HepG2 (cell line): Measurements from ENCODE around the gene PJA1. TPM values are rescaled to one million over a fixed set of nuclear protein-coding genes. Genes with fewer than 3 reads are reported as not detected.

Experiments
- ATAC-seq: fragments of 200-7000 bp; cut with Tn5 transposase; 3 replicates; pipeline ENCODE4 v1.9.1; 2020; ENCODE audit warnings: mild to moderate bottlenecking, moderate library complexity
- BruUV-seq: library from RNA; stranded (reverse); fragments of 400-500 nt; replicated peaks from 2 replicates; lab custom pipeline; 2021; lab: Mats Ljungman, UMichigan
- CTCF ChIA-PET: fragments of 300-600 bp; formaldehyde crosslinking; extraction: SDS; loops from one replicate; lab custom pipeline; 2021; ENCODE audit warnings: low total read pairs, inconsistent platforms, low intra/inter-chr PET ratio; lab: Yijun Ruan, JAX
- POLR2A ChIA-PET: fragments of 350-600 bp; sonication (Branson Sonifier 250); formaldehyde crosslinking; loops from one replicate; lab custom pipeline; 2020; ENCODE audit warnings: antibody characterized with exemption, inconsistent platforms; lab: Yijun Ruan, JAX
- DNase-seq: peaks from one replicate; pipeline ENCODE4 v3.0.0-alpha.2; 2015; ENCODE audit warnings: low spot score
- FAIRE-seq: peaks from 3 replicates; lab custom pipeline; 2011; peaks lifted over from hg19 to GRCh38; lab: Jason Lieb, UNC
- H2AFZ ChIP-seq: one replicate; pipeline ENCODE4 v1.6.1; 2011; ENCODE audit warnings: low read length, inconsistent platforms
- H3K27ac ChIP-seq: fragments of 300-600 bp; 3 replicates; pipeline ENCODE4 v1.8.0; 2011; ENCODE audit warnings: mixed run types, mild to moderate bottlenecking, mixed read lengths, low read length, inconsistent platforms; ENCODE audit not compliant: insufficient read depth; ENCODE audit errors: extremely low read length
- H3K27me3 ChIP-seq, 2 experiments: fragments of 200-600 bp in 1 of 2; 2 replicates in 1 of 2; 3 replicates in 1 of 2; pipeline versions ENCODE4 v1.6.0 to v1.8.0; 2011; ENCODE audit warnings: low read length in 2 of 2, mild to moderate bottlenecking in 2 of 2, moderate library complexity in 2 of 2, inconsistent platforms in 1 of 2; ENCODE audit not compliant: insufficient read depth in 2 of 2, control insufficient read depth in 1 of 2
- H3K36me3 ChIP-seq, 2 experiments: fragments of 200-600 bp in 1 of 2; replicated peaks in 1 of 2; 2 replicates in 1 of 2; 3 replicates in 1 of 2; pipeline versions ENCODE4 v1.5.1 to v1.8.0; 2011; ENCODE audit warnings: low read length in 2 of 2, inconsistent platforms in 1 of 2; ENCODE audit not compliant: insufficient read depth in 2 of 2, control insufficient read depth in 1 of 2
- H3K4me1 ChIP-seq: 2 replicates; pipeline ENCODE4 v1.5.1; 2012; ENCODE audit warnings: low read length, inconsistent platforms; ENCODE audit not compliant: insufficient read depth
- H3K4me2 ChIP-seq: 2 replicates; pipeline ENCODE4 v1.6.0; 2011; ENCODE audit warnings: low read depth, low read length, inconsistent platforms
- H3K4me3 ChIP-seq, 3 experiments: fragments of 200-600 bp in 1 of 3; sonication (generic), shearing (Covaris generic) in 1 of 3; replicated peaks in 1 of 3; 2 replicates each; pipeline ENCODE4 v1.5.1; 2011 to 2016; ENCODE audit warnings: low read length in 3 of 3, inconsistent platforms in 2 of 3, low read depth in 2 of 3, mild to moderate bottlenecking in 2 of 3, control low read depth in 1 of 3, mixed read lengths in 1 of 3; ENCODE audit not compliant: insufficient read depth in 1 of 3
- H3K79me2 ChIP-seq: one replicate; pipeline ENCODE4 v1.6.1; 2011; ENCODE audit warnings: low read length, inconsistent platforms; ENCODE audit not compliant: insufficient read depth
- H3K9ac ChIP-seq: 2 replicates; pipeline ENCODE4 v1.6.0; 2011; ENCODE audit warnings: mild to moderate bottlenecking, low read depth, low read length, inconsistent platforms; ENCODE audit not compliant: insufficient read depth
- H3K9me3 ChIP-seq: 2 replicates; pipeline ENCODE4 v1.5.1; 2012; ENCODE audit warnings: mild to moderate bottlenecking, low read length
- H4K20me1 ChIP-seq: 2 replicates; pipeline ENCODE4 v1.6.0; 2011; ENCODE audit warnings: inconsistent platforms, mild to moderate bottlenecking, low read length, moderate library complexity; ENCODE audit not compliant: insufficient read depth
- ATF1 ChIP-seq: IDR thresholded peaks from 2 replicates; pipeline ENCODE4 v1.6.1; 2016; ENCODE audit warnings: mild to moderate bottlenecking, control low read depth
- DNMT3B ChIP-seq: conservative IDR thresholded peaks from 2 replicates; pipeline ENCODE4 v1.6.1; 2016; ENCODE audit warnings: missing biosample characterization, control low read depth
- SMC3 ChIP-seq: IDR thresholded peaks from 2 replicates; pipeline ENCODE4 v1.6.1; 2011; ENCODE audit warnings: low read length, improper control_type of control experiment
- STAG1 ChIP-seq: sonication (generic); formaldehyde crosslinking; IDR thresholded peaks from 2 replicates; pipeline ENCODE4 v1.4.0; 2020; ENCODE audit warnings: missing genetic modification reagents
- U2AF2 ChIP-seq: fragments of 200-400 bp; formaldehyde crosslinking; IDR thresholded peaks from 2 replicates; pipeline ENCODE4 v1.6.1; 2017; ENCODE audit warnings: low read depth, mild to moderate bottlenecking, low read length
- XRCC5 ChIP-seq: fragments of 200-400 bp; formaldehyde crosslinking; optimal IDR thresholded peaks from 2 replicates; pipeline ENCODE3; 2017; ENCODE audit warnings: mild to moderate bottlenecking, low read length
- ZNF629 ChIP-seq: sonication (generic); formaldehyde crosslinking; conservative IDR thresholded peaks from 2 replicates; pipeline ENCODE4 v1.5.0; 2020; ENCODE audit warnings: missing genetic modification reagents
- ZNF703 ChIP-seq: sonication (generic); formaldehyde crosslinking; IDR thresholded peaks from 2 replicates; pipeline ENCODE4 v1.5.1; 2020; ENCODE audit warnings: missing genetic modification reagents, mild to moderate bottlenecking, moderate library complexity, borderline replicate concordance
- ZNF891 ChIP-seq: sonication (generic); formaldehyde crosslinking; IDR thresholded peaks from 2 replicates; pipeline ENCODE4 v1.5.0; 2020; ENCODE audit warnings: mild to moderate bottlenecking, missing genetic modification reagents
- WGBS: methylation state at CpG from one replicate; pipeline ENCODE4 v1.1.6; 2017; ENCODE audit warnings: low lambda C conversion rate; 5-methylcytosine and 5-hydroxymethylcytosine counted together
- in situ Hi-C: cut with HindIII; loops from 2 replicates; pipeline ENCODE4 v1.10.0; 2017; ENCODE audit warnings: low pct_unique_long_range_greater_than_20kb; ENCODE audit not compliant: extremely low pct_ligation_motif_present
- intact Hi-C: fragments of 100-400 bp; cut with micrococcal nuclease; formaldehyde crosslinking; loops from one replicate; pipeline ENCODE4 v1.10.0; 2022; ENCODE audit not compliant: unreplicated experiment
- polyA plus RNA-seq, 8 experiments: library from polyadenylated mRNA; depleted of rRNA in 3 of 8; stranded (reverse) in 7 of 8; unstranded in 1 of 8; fragments of >200 nt; fragmentation: Illumina TruSeq in 4 of 8; extraction: Trizol in 4 of 8; gene quantifications; 2 replicates each; pipeline versions ENCODE4 v1.2.1 to v1.2.3, GENCODE V29; 2011 to 2016; ENCODE audit warnings: low read depth in 4 of 8, missing spikeins in 1 of 8, mixed read lengths in 1 of 8; ENCODE audit not compliant: insufficient read depth in 1 of 8
- total RNA-seq, 5 experiments: library from RNA; depleted of rRNA; stranded (reverse); fragments of >200 nt; fragmentation: Illumina TruSeq; extraction: Trizol; gene quantifications; 2 replicates each; pipeline ENCODE4 v1.2.3, GENCODE V29; 2016; ENCODE audit warnings: low read depth in 1 of 5
- TF ChIP-seq, protein P1 (sequence below): sonication (generic); formaldehyde crosslinking; IDR thresholded peaks from 2 replicates; pipeline ENCODE4 v1.5.0; 2020; ENCODE audit warnings: mild to moderate bottlenecking, missing genetic modification reagents, moderate library complexity
- TF ChIP-seq, protein P2 (sequence below): sonication (generic); formaldehyde crosslinking; IDR thresholded peaks from 2 replicates; pipeline ENCODE4 v1.4.0; 2020; ENCODE audit warnings: missing genetic modification reagents

PJA1 gene
- total and polyA plus RNA-seq, 2 of the 13 experiments (the other 11 are each of a cell fraction or from before 2014, with no cell fraction given) = 3.6 to 9.6 TPM

DNA sequence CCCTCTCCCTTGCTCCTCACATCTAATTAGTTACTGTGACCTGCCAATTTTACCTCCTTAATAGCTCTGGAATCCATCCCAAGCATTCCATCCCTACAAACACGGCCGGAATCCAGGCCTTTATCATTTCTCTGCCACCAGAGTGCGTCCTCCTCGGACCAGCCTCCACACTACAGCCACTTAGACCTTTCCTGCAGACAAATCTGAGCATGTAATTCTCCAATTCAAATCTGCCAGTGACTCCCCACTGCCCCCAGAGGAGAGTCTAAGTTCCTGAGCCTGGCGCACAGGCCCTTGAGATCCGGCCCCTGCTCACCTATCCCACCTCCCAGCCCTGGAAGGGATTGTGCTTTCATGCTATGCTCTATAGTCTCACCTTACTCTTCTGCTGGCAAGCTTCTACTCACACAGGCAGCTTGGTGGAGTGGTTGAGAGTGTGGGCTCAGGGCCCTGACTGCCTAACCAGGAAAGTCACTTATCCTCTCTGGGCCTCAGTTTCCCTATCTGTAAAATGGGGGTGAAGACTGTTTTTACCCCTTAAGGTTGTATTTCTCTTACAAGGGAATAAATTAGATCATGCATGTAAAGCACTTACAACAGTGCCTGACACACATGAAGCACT, 31.2 kb downstream of the PJA1 start:
- no peaks in the 10 kb centered on the region for H3K4me1 ChIP-seq
- H3K9ac ChIP-seq = no peak overlapping the region
- H3K79me2 ChIP-seq = no peaks in the 10 kb centered on the region
- intact Hi-C loops = no loop called here
- H2AFZ ChIP-seq = no peak overlapping the region
- TF ChIP-seq STAG1 (CRISPR knock-in tag) = peak; percentile 43
- no peak for TF ChIP-seq ZNF891 (CRISPR knock-in tag)
- TF ChIP-seq ZNF703 (CRISPR knock-in tag) = no peak
- TF ChIP-seq ATF1 (CRISPR knock-in tag) = no peak
- TF ChIP-seq, protein P1, sequence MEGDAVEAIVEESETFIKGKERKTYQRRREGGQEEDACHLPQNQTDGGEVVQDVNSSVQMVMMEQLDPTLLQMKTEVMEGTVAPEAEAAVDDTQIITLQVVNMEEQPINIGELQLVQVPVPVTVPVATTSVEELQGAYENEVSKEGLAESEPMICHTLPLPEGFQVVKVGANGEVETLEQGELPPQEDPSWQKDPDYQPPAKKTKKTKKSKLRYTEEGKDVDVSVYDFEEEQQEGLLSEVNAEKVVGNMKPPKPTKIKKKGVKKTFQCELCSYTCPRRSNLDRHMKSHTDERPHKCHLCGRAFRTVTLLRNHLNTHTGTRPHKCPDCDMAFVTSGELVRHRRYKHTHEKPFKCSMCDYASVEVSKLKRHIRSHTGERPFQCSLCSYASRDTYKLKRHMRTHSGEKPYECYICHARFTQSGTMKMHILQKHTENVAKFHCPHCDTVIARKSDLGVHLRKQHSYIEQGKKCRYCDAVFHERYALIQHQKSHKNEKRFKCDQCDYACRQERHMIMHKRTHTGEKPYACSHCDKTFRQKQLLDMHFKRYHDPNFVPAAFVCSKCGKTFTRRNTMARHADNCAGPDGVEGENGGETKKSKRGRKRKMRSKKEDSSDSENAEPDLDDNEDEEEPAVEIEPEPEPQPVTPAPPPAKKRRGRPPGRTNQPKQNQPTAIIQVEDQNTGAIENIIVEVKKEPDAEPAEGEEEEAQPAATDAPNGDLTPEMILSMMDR = peak; percentile 52
- TF ChIP-seq U2AF2 = no peak
- TF ChIP-seq SMC3 = peak; percentile 53
- TF ChIP-seq ZNF629 (CRISPR knock-in tag) = 0 out of 2 replicates have a peak, but pooled peaks have one; percentile 11
- TF ChIP-seq, protein P2, sequence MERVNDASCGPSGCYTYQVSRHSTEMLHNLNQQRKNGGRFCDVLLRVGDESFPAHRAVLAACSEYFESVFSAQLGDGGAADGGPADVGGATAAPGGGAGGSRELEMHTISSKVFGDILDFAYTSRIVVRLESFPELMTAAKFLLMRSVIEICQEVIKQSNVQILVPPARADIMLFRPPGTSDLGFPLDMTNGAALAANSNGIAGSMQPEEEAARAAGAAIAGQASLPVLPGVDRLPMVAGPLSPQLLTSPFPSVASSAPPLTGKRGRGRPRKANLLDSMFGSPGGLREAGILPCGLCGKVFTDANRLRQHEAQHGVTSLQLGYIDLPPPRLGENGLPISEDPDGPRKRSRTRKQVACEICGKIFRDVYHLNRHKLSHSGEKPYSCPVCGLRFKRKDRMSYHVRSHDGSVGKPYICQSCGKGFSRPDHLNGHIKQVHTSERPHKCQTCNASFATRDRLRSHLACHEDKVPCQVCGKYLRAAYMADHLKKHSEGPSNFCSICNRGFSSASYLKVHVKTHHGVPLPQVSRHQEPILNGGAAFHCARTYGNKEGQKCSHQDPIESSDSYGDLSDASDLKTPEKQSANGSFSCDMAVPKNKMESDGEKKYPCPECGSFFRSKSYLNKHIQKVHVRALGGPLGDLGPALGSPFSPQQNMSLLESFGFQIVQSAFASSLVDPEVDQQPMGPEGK (CRISPR knock-in tag) = no peak
- no peak for TF ChIP-seq DNMT3B
- TF ChIP-seq XRCC5 = peak; percentile 33
- ChIA-PET POLR2A (no interaction called here), CTCF (interaction anchor here (1.1 to 1.7 kb wide), 2 partner anchors 88 to 253 kb away, joined by 4 to 10 read pairs; no protein-coding TSS in a partner anchor)
- FAIRE-seq = peak; percentile 81
- H4K20me1 ChIP-seq = no peaks in the 10 kb centered on the region
- in situ Hi-C loops = loop anchor here (10.0 kb wide), 1 partner anchor 81 kb away; no protein-coding TSS in a partner anchor
- BruUV-seq = no TSS peak
- peak; percentile 97 for ATAC-seq
- DNase-seq = peak; percentile 59
- no peaks in the 10 kb centered on the region for H3K27me3 ChIP-seq
- H3K4me3 ChIP-seq = no peak overlapping the region
- no peaks in the 10 kb centered on the region for H3K36me3 ChIP-seq
- H3K27ac ChIP-seq = no peak overlapping the region
- no peak overlapping the region for H3K4me2 ChIP-seq
- WGBS = 0% methylated on average over 6 of the region's 6 CpGs
- no peaks in the 10 kb centered on the region for H3K9me3 ChIP-seq
